H1 (cell line): Measurements from ENCODE around the gene ADAMTS16. TPM values are rescaled to one million over a fixed set of nuclear protein-coding genes. Genes with fewer than 3 reads are reported as not detected.

Experiments used
- EZH2 ChIP-seq: fragments of 200-600 bp; sonication (generic); IDR thresholded peaks from 2 replicates; pipeline ENCODE4 v1.7.1; 2012; ENCODE audit warnings: low read depth, mild to moderate bottlenecking, moderate library complexity, low read length, inconsistent platforms; ENCODE audit not compliant: severe bottlenecking
- SP4 ChIP-seq: IDR thresholded peaks from 2 replicates; pipeline ENCODE4 v1.6.1; 2012; ENCODE audit warnings: low read length, inconsistent platforms
- ZNF274 ChIP-seq: IDR thresholded peaks from 2 replicates; pipeline ENCODE4 v1.7.0; 2012; ENCODE audit warnings: low read length, borderline replicate concordance; ENCODE audit errors: extremely low read depth
- polyA plus RNA-seq, 7 experiments: library from polyadenylated mRNA; depleted of rRNA in 3 of 7; stranded (reverse) in 5 of 7; unstranded in 2 of 7; fragments of >200 nt in 5 of 7; fragments of 200-250 nt in 2 of 7; gene quantifications; 1 replicate in 5 of 7; 2 replicates in 1 of 7; 4 replicates in 1 of 7; pipeline versions ENCODE4 v1.2.1 to v1.2.3, GENCODE V29; 2011 to 2013; ENCODE audit warnings: missing spikeins in 2 of 7, mixed read lengths in 2 of 7
- total RNA-seq: library from RNA; stranded (reverse); fragmentation: NEBNext Ultra II Directional; extraction: Animal tissue kit (Norgen Biotek cat#: 25700); gene quantifications from 2 replicates; pipeline ENCODE4 v1.2.1, GENCODE V29; 2021

ADAMTS16 gene
- total and polyA plus RNA-seq, 2 of the 8 experiments (the other 6 are each of a cell fraction or from before 2014, with no cell fraction given), result 3.7 to 16.0 TPM

GRCh38 chr5:5316334-5316733, 176.2 kb downstream of the ADAMTS16 start (continued):
- TF ChIP-seq EZH2 (no peak), SP4 (no peak), ZNF274 (no peak)
- TF ChIP-seq, all 59 proteins: peak for 0
